PC-3 (cell line): ENCODE data around the gene FMC1.

ENCODE experiments used
- EZH2 ChIP-seq: fragments of 300-600 bp; sonication (generic); IDR thresholded peaks from one replicate; pipeline ENCODE4 v1.6.1; 2017; ENCODE audit warnings: antibody characterized with exemption, mild to moderate bottlenecking, low read length; ENCODE audit not compliant: unreplicated experiment
- TF ChIP-seq, protein P1 (sequence below): fragments of 300-600 bp; sonication (generic); conservative IDR thresholded peaks from 2 replicates; pipeline ENCODE4 v1.5.1; 2017; ENCODE audit warnings: antibody characterized with exemption, low read depth, mild to moderate bottlenecking, low read length

DNA sequence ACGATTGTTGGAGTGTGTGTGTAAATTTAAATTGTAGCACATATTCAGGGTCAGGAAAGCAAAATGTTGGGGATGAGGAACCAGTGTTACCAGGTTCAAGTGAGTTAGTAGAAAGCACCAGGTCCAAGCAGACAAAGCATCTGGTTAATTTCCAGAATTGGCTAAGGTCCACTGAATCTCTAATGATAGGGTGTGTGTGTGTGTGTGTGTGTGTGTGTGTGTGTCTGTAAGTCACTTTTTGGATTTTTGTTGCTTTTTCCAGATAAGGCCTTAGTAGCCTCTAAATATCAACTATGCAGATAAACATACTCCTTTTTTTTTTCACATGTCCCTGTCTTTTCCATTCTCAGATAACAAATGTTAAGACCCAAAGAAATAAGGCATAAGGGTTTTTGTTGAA lies 36.6 kb upstream of the FMC1 start:
- TF ChIP-seq, protein P1, sequence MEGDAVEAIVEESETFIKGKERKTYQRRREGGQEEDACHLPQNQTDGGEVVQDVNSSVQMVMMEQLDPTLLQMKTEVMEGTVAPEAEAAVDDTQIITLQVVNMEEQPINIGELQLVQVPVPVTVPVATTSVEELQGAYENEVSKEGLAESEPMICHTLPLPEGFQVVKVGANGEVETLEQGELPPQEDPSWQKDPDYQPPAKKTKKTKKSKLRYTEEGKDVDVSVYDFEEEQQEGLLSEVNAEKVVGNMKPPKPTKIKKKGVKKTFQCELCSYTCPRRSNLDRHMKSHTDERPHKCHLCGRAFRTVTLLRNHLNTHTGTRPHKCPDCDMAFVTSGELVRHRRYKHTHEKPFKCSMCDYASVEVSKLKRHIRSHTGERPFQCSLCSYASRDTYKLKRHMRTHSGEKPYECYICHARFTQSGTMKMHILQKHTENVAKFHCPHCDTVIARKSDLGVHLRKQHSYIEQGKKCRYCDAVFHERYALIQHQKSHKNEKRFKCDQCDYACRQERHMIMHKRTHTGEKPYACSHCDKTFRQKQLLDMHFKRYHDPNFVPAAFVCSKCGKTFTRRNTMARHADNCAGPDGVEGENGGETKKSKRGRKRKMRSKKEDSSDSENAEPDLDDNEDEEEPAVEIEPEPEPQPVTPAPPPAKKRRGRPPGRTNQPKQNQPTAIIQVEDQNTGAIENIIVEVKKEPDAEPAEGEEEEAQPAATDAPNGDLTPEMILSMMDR, result no peak
- no peak for TF ChIP-seq EZH2
